Measurements from ENCODE around the gene PBOV1.

The PBOV1 gene

GRCh38 chr6:138204303-138204702 is 14.0 kb downstream of the PBOV1 start:
- DNase-seq: no peak

GRCh38 chr6:138203315-138203714 is 15.0 kb downstream of the PBOV1 start:
- DNase-seq: no peak

- DNase-seq: no peak
These were observed 16.5 kb downstream of the PBOV1 start for GRCh38 chr6:138201836-138202235.

- no peak for DNase-seq
These were observed 19.7 kb downstream of the PBOV1 start for GRCh38 chr6:138198430-138199091.

- DNase-seq: no peak
These were observed 20.7 kb downstream of the PBOV1 start for GRCh38 chr6:138197570-138197969.

- no peak for DNase-seq
These were observed 22.1 kb downstream of the PBOV1 start for GRCh38 chr6:138196122-138196738.

GRCh38 chr6:138194287-138194686 is 24.0 kb downstream of the PBOV1 start:
- peak; percentile 18 for DNase-seq

- DNase-seq: no peak
These were observed 29.9 kb downstream of the PBOV1 start for GRCh38 chr6:138188278-138188941.

GRCh38 chr6:138187156-138187555 is 31.1 kb downstream of the PBOV1 start:
- DNase-seq: no peak

GRCh38 chr6:138184230-138184629 is 34.1 kb downstream of the PBOV1 start:
- no peak for DNase-seq

- no peak for DNase-seq
These were observed 34.5 kb downstream of the PBOV1 start for GRCh38 chr6:138183790-138184134.

- peak; percentile 61 for DNase-seq
These were observed 35.1 kb downstream of the PBOV1 start for GRCh38 chr6:138182939-138183789.

- DNase-seq: no peak
These were observed 41.5 kb downstream of the PBOV1 start for GRCh38 chr6:138176652-138177232.

- no peak for DNase-seq
These were observed 42.7 kb downstream of the PBOV1 start for GRCh38 chr6:138175596-138175995.

Data from right hindlimb (tissue), 1 donor.